ENCODE results near the gene LTBP2. TPM values are rescaled to one million over a fixed set of nuclear protein-coding genes. Genes with fewer than 3 reads are reported as not detected.

The LTBP2 gene
- total RNA-seq, 1 donor: 493 TPM

DNA sequence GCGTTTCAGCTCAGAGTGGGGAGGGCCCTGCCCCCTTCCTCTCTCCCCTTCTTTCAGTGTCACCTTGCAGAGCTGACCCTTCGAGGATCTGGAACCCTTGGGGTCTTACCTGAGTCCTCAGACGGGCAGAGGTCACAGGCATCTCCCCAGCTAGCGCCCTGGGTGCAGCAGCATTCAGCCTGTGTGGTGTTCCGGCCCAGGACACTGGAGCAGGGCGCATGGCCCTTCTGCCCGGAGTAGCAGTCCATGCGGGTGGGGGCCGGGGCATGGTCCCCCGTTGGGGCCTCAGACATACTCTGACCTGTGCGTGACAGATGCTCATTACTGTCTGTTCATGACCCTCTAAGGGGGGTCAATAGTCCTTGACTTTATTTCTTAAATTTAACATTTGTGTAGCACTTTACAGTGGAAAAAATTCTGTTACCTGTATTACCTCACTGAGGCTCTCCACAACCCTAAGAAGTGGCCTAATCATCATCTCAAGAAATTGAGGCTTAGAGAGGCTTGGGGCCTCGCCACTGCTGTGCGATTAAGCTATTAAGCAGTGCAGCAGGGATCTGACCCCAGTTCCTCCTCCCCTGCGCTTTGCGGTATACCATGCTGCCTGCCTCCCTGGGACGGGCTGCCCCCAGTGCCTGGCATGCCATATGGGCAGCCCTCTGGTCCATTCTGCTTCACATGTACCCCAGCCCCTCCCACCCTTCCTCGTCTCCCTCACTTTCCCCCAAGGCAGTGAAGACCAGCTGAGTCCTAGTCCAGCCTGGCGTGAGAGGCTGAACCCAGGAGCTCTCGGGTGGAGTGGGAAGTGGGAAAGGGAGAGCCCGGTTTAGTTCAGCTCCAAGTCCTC, 106.9 kb downstream of the LTBP2 start:
- no peak overlapping the region for H2AFZ ChIP-seq (ENCODE audit: low read length)
- H3K4me3 ChIP-seq (ENCODE audit: insufficient read depth, low read length): no peak overlapping the region
- H3K79me2 ChIP-seq (ENCODE audit: insufficient read depth, low read length): peaks cover 3% of the 10 kb centered on the region
- DNase-seq (ENCODE audit: insufficient read length, low spot score, missing footprints): no peak
- peaks cover 8% of the 10 kb centered on the region for H4K20me1 ChIP-seq (ENCODE audit: insufficient read depth, low read length)
- no peak overlapping the region for H3K27ac ChIP-seq (ENCODE audit: low read depth, low read length)
- H3K27me3 ChIP-seq (ENCODE audit: insufficient read depth, low read length): no peaks in the 10 kb centered on the region
- TF ChIP-seq, protein P1, sequence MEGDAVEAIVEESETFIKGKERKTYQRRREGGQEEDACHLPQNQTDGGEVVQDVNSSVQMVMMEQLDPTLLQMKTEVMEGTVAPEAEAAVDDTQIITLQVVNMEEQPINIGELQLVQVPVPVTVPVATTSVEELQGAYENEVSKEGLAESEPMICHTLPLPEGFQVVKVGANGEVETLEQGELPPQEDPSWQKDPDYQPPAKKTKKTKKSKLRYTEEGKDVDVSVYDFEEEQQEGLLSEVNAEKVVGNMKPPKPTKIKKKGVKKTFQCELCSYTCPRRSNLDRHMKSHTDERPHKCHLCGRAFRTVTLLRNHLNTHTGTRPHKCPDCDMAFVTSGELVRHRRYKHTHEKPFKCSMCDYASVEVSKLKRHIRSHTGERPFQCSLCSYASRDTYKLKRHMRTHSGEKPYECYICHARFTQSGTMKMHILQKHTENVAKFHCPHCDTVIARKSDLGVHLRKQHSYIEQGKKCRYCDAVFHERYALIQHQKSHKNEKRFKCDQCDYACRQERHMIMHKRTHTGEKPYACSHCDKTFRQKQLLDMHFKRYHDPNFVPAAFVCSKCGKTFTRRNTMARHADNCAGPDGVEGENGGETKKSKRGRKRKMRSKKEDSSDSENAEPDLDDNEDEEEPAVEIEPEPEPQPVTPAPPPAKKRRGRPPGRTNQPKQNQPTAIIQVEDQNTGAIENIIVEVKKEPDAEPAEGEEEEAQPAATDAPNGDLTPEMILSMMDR (IDR thresholded peaks at IDR 0.05; ENCODE audit: extremely low read depth, low read depth, low read length): no peak
- H3K4me1 ChIP-seq (ENCODE audit: insufficient read depth, low read length): peaks cover under 1% of the 10 kb centered on the region
- no peak overlapping the region for H3K4me2 ChIP-seq (ENCODE audit: insufficient read depth, low read length)
- H3K36me3 ChIP-seq (ENCODE audit: insufficient read depth, low read length): peaks cover 100% of the 10 kb centered on the region
- no peaks in the 10 kb centered on the region for H3K9me3 ChIP-seq (ENCODE audit: low read depth, low read length)

DNA sequence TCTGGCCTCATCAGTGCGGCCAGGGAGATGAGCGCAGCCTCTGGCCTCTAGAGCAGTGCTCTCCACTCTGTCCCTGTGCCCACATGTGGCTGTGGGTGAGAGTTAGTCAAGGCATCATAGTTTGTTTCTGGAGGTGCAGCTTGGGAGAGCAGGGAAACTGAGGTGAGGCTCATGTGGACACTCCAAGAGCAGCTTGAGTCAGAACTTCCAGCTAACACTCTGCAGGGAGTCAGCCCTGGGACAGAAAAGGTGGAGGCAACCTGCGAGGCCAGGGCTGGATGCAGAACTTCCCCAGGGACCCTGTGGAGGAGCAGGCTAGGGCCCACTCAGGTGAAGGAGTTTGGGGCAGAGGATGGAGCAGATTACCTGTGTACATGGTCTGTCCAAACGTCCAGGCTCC, 107.6 kb downstream of the LTBP2 start:
- Histone ChIP-seq H3K4me1 (ENCODE audit: insufficient read depth, low read length) (no peaks in the 10 kb centered on the region), H3K9me3 (ENCODE audit: low read depth, low read length) (no peaks in the 10 kb centered on the region), H3K36me3 (ENCODE audit: insufficient read depth, low read length) (peaks cover 100% of the 10 kb centered on the region), H3K4me2 (ENCODE audit: insufficient read depth, low read length) (no peak overlapping the region), H2AFZ (ENCODE audit: low read length) (no peak overlapping the region), H3K79me2 (ENCODE audit: insufficient read depth, low read length) (peaks cover 3% of the 10 kb centered on the region), H4K20me1 (ENCODE audit: insufficient read depth, low read length) (peaks cover 10% of the 10 kb centered on the region), H3K4me3 (ENCODE audit: insufficient read depth, low read length) (no peak overlapping the region), H3K27me3 (ENCODE audit: insufficient read depth, low read length) (no peaks in the 10 kb centered on the region), H3K27ac (ENCODE audit: low read depth, low read length) (no peak overlapping the region)
- DNase-seq (ENCODE audit: insufficient read length, low spot score, missing footprints): no peak
- TF ChIP-seq, protein P1 (IDR thresholded peaks at IDR 0.05; ENCODE audit: extremely low read depth, low read depth, low read length): no peak

DNA sequence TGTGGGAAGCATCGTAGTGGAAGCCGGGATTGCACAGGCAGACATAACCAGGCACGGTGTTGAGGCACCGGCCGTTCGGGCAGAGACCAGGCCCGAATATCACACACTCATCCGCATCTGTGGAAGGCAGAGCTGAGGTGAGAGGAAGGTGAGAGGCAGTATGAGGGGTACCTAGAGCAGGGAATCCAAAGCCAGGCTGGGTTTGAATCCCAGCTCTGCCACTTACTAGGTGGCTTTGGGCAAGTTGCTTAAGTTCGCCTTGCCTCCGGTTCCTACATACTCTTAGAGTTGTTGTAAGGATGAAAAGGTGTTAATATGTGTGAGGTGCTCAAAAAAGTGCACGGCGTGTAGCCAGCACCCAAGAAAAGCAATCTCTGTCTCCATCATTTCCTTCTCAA, 108.1 kb downstream of the LTBP2 start:
- Histone ChIP-seq H3K27ac (ENCODE audit: low read depth, low read length) (no peak overlapping the region), H3K79me2 (ENCODE audit: insufficient read depth, low read length) (peaks cover 3% of the 10 kb centered on the region), H3K4me1 (ENCODE audit: insufficient read depth, low read length) (no peaks in the 10 kb centered on the region), H2AFZ (ENCODE audit: low read length) (no peak overlapping the region), H4K20me1 (ENCODE audit: insufficient read depth, low read length) (peaks cover 12% of the 10 kb centered on the region), H3K4me3 (ENCODE audit: insufficient read depth, low read length) (no peak overlapping the region), H3K27me3 (ENCODE audit: insufficient read depth, low read length) (no peaks in the 10 kb centered on the region), H3K9me3 (ENCODE audit: low read depth, low read length) (no peaks in the 10 kb centered on the region), H3K36me3 (ENCODE audit: insufficient read depth, low read length) (peaks cover 100% of the 10 kb centered on the region), H3K4me2 (ENCODE audit: insufficient read depth, low read length) (no peak overlapping the region)
- no peak for DNase-seq (ENCODE audit: insufficient read length, low spot score, missing footprints)
- TF ChIP-seq, protein P1 (IDR thresholded peaks at IDR 0.05; ENCODE audit: extremely low read depth, low read depth, low read length): no peak

DNA sequence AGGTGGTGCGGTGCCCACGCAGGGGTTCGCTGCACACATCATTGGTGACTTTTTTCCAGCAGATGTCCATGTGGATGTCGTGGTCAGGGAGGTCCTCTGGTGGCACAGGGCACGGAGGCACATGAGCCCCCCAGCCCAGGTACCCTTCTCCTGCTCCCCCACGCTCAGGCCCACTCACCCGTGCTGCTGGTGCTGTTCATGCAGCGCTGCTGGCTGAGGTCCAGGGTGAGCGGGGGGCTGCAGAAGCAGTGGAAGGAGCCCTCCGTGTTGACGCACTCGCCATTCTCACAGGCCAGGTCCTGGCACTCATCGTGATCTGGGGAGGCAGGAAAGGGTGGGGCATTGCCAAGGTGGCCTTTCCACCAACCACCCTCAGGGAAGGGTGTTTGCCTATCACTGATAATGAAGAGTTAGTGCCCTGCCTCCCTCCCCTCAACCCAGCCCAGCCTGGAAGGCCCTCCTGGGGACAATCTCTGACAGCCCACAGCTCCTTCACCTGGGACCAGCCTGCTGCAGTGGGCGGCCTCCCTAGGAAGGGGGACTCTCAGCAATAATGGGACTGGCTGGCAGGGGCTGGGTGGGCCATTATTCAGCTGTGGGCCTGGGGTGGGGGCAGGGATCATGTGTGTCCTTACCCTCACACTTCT, 108.6 kb downstream of the LTBP2 start:
- DNase-seq (ENCODE audit: insufficient read length, low spot score, missing footprints): no peak
- no peak overlapping the region for H3K27ac ChIP-seq (ENCODE audit: low read depth, low read length)
- H3K79me2 ChIP-seq (ENCODE audit: insufficient read depth, low read length): peaks cover 3% of the 10 kb centered on the region
- H3K4me2 ChIP-seq (ENCODE audit: insufficient read depth, low read length): no peak overlapping the region
- H3K36me3 ChIP-seq (ENCODE audit: insufficient read depth, low read length): peaks cover 99% of the 10 kb centered on the region
- H3K4me3 ChIP-seq (ENCODE audit: insufficient read depth, low read length): no peak overlapping the region
- no peaks in the 10 kb centered on the region for H3K27me3 ChIP-seq (ENCODE audit: insufficient read depth, low read length)
- H4K20me1 ChIP-seq (ENCODE audit: insufficient read depth, low read length): peaks cover 12% of the 10 kb centered on the region
- TF ChIP-seq, protein P1 (IDR thresholded peaks at IDR 0.05; ENCODE audit: extremely low read depth, low read depth, low read length): no peak
- H3K9me3 ChIP-seq (ENCODE audit: low read depth, low read length): no peaks in the 10 kb centered on the region
- no peaks in the 10 kb centered on the region for H3K4me1 ChIP-seq (ENCODE audit: insufficient read depth, low read length)
- no peak overlapping the region for H2AFZ ChIP-seq (ENCODE audit: low read length)

Measured in osteoblast (primary cell).